Activated T-helper 1 cell treated with anti-CD3 and anti-CD28 coated beads, Interleukin-12 subunit alpha, Interleukin-12 subunit beta, Interleukin-2, Interleukin-4 antibody, amounts not matched to agents 30 ng/mL and 10 ng/mL and 1 ng/mL, durations not matched to agents 14 hours and 24 hours and 36 hours (primary cell): ENCODE data around the gene CPAMD8. TPM values are rescaled to one million over a fixed set of nuclear protein-coding genes. Genes with fewer than 3 reads are reported as not detected.

ENCODE experiments used
- DNase-seq: peaks from one replicate; pipeline ENCODE4 v3.0.0; 2021; ENCODE audit warnings: low spot score
- H3K27ac Mint-ChIP-seq: one replicate; pipeline ENCODE4 v1.8.0; 2021; ENCODE audit warnings: mild to moderate bottlenecking, mixed read lengths
- H3K27me3 Mint-ChIP-seq: one replicate; pipeline ENCODE4 v1.8.0; 2022; ENCODE audit warnings: mild to moderate bottlenecking, moderate library complexity, mixed read lengths; ENCODE audit not compliant: insufficient read depth
- H3K36me3 Mint-ChIP-seq: one replicate; pipeline ENCODE4 v1.8.0; 2021; ENCODE audit warnings: low read depth, mixed read lengths
- H3K4me1 Mint-ChIP-seq: one replicate; pipeline ENCODE4 v1.8.0; 2021; ENCODE audit warnings: low read depth, mixed read lengths
- H3K4me3 Mint-ChIP-seq: one replicate; pipeline ENCODE4 v1.8.0; 2021; ENCODE audit warnings: mild to moderate bottlenecking, moderate library complexity, mixed read lengths
- H3K9me3 Mint-ChIP-seq: one replicate; pipeline ENCODE4 v1.8.0; 2021; ENCODE audit warnings: mixed read lengths
- intact Hi-C: fragments of 100-400 bp; cut with micrococcal nuclease; formaldehyde crosslinking; loops from one replicate; pipeline ENCODE4 v1.15.1; 2024
- total RNA-seq: library from RNA; stranded (reverse); gene quantifications from 2 replicates; pipeline ENCODE4 v1.2.3, GENCODE V29; 2022

Gene CPAMD8
- total RNA-seq, 1 donor from 2014 or later, result 0.18 TPM

GRCh38 chr19:16897029-16897855 lies 129.4 kb downstream of the CPAMD8 start:
- peak; percentile 55 for DNase-seq
- intact Hi-C loops, result loop anchor here (1.0 to 5.0 kb wide), 3 partner anchors 68 to 270 kb away; partner anchors contain the start of genes MED26 and SIN3B
- no peaks in the 10 kb centered on the region for H3K36me3 Mint-ChIP-seq
- peaks cover 23% of the 10 kb centered on the region for H3K27me3 Mint-ChIP-seq
- peak overlapping the region; percentile 55 for H3K27ac Mint-ChIP-seq
- H3K4me3 Mint-ChIP-seq, result peak overlapping the region; percentile 73
- H3K4me1 Mint-ChIP-seq, result peaks cover 17% of the 10 kb centered on the region
- H3K9me3 Mint-ChIP-seq, result no peaks in the 10 kb centered on the region

GRCh38 chr19:16896146-16897028 lies 130.2 kb downstream of the CPAMD8 start:
- peaks cover 17% of the 10 kb centered on the region for H3K4me1 Mint-ChIP-seq
- peaks cover 21% of the 10 kb centered on the region for H3K27me3 Mint-ChIP-seq
- H3K9me3 Mint-ChIP-seq, result no peaks in the 10 kb centered on the region
- H3K4me3 Mint-ChIP-seq, result peak overlapping the region; percentile 64
- H3K36me3 Mint-ChIP-seq, result no peaks in the 10 kb centered on the region
- DNase-seq, result no peak
- intact Hi-C loops, result loop anchor here (1.0 to 5.0 kb wide), 3 partner anchors 67 to 269 kb away; partner anchors contain the start of genes MED26 and SIN3B
- peak overlapping the region; percentile 55 for H3K27ac Mint-ChIP-seq

GRCh38 chr19:16895467-16896145 lies 131.0 kb downstream of the CPAMD8 start:
- H3K36me3 Mint-ChIP-seq, result no peaks in the 10 kb centered on the region
- peaks cover 21% of the 10 kb centered on the region for H3K27me3 Mint-ChIP-seq
- intact Hi-C loops, result loop anchor here (5.0 kb wide), 1 partner anchor 268 kb away; the partner anchor contains the start of gene MED26
- DNase-seq, result no peak
- peak overlapping the region; percentile 1 for H3K27ac Mint-ChIP-seq
- no peaks in the 10 kb centered on the region for H3K9me3 Mint-ChIP-seq
- H3K4me1 Mint-ChIP-seq, result peaks cover 17% of the 10 kb centered on the region
- peak overlapping the region; percentile 49 for H3K4me3 Mint-ChIP-seq

GRCh38 chr19:16894080-16894479 lies 132.5 kb downstream of the CPAMD8 start:
- intact Hi-C loops, result no loop called here

GRCh38 chr19:16893686-16893989 lies 133.0 kb downstream of the CPAMD8 start:
- no peaks in the 10 kb centered on the region for H3K36me3 Mint-ChIP-seq
- intact Hi-C loops, result no loop called here
- no peaks in the 10 kb centered on the region for H3K9me3 Mint-ChIP-seq
- H3K27me3 Mint-ChIP-seq, result peaks cover 19% of the 10 kb centered on the region
- no peak overlapping the region for H3K27ac Mint-ChIP-seq
- H3K4me1 Mint-ChIP-seq, result peaks cover 6% of the 10 kb centered on the region
- H3K4me3 Mint-ChIP-seq, result no peak overlapping the region
- DNase-seq, result no peak

More at GRCh38 chr19:16894080-16894479, 132.5 kb downstream of the CPAMD8 start:
- Mint-ChIP-seq H3K27ac (no peak overlapping the region), H3K27me3 (peaks cover 21% of the 10 kb centered on the region), H3K36me3 (no peaks in the 10 kb centered on the region), H3K4me3 (no peak overlapping the region), H3K9me3 (no peaks in the 10 kb centered on the region), H3K4me1 (peaks cover 9% of the 10 kb centered on the region)
- DNase-seq, result no peak

GRCh38 chr19:16892868-16893685 lies 133.5 kb downstream of the CPAMD8 start:
- no peak for DNase-seq
- peaks cover under 1% of the 10 kb centered on the region for H3K4me1 Mint-ChIP-seq
- H3K9me3 Mint-ChIP-seq, result no peaks in the 10 kb centered on the region
- no peak overlapping the region for H3K27ac Mint-ChIP-seq
- H3K4me3 Mint-ChIP-seq, result no peak overlapping the region
- H3K36me3 Mint-ChIP-seq, result no peaks in the 10 kb centered on the region
- peaks cover 15% of the 10 kb centered on the region for H3K27me3 Mint-ChIP-seq
- intact Hi-C loops, result no loop called here

GRCh38 chr19:16892436-16892835 lies 134.2 kb downstream of the CPAMD8 start:
- H3K27ac Mint-ChIP-seq, result no peak overlapping the region
- intact Hi-C loops, result no loop called here
- no peak overlapping the region for H3K4me3 Mint-ChIP-seq
- DNase-seq, result no peak
- no peaks in the 10 kb centered on the region for H3K9me3 Mint-ChIP-seq
- no peaks in the 10 kb centered on the region for H3K36me3 Mint-ChIP-seq
- no peaks in the 10 kb centered on the region for H3K4me1 Mint-ChIP-seq
- peaks cover 15% of the 10 kb centered on the region for H3K27me3 Mint-ChIP-seq

GRCh38 chr19:16891696-16892382 lies 134.8 kb downstream of the CPAMD8 start:
- Mint-ChIP-seq H3K4me3 (no peak overlapping the region), H3K27ac (no peak overlapping the region), H3K4me1 (no peaks in the 10 kb centered on the region), H3K27me3 (peaks cover 13% of the 10 kb centered on the region), H3K9me3 (no peaks in the 10 kb centered on the region), H3K36me3 (no peaks in the 10 kb centered on the region)
- intact Hi-C loops, result no loop called here
- no peak for DNase-seq

- DNase-seq, result no peak
- no peaks in the 10 kb centered on the region for H3K36me3 Mint-ChIP-seq
- no peaks in the 10 kb centered on the region for H3K9me3 Mint-ChIP-seq
- H3K27ac Mint-ChIP-seq, result no peak overlapping the region
- peaks cover 11% of the 10 kb centered on the region for H3K27me3 Mint-ChIP-seq
- H3K4me3 Mint-ChIP-seq, result no peak overlapping the region
- H3K4me1 Mint-ChIP-seq, result no peaks in the 10 kb centered on the region
- intact Hi-C loops, result no loop called here
Observed at GRCh38 chr19:16890461-16891184, 136.0 kb downstream of the CPAMD8 start.

GRCh38 chr19:16889883-16890460 lies 136.6 kb downstream of the CPAMD8 start:
- Mint-ChIP-seq H3K27me3 (peaks cover 6% of the 10 kb centered on the region), H3K27ac (no peak overlapping the region), H3K4me3 (no peak overlapping the region), H3K4me1 (no peaks in the 10 kb centered on the region), H3K36me3 (no peaks in the 10 kb centered on the region), H3K9me3 (no peaks in the 10 kb centered on the region)
- intact Hi-C loops, result no loop called here
- DNase-seq, result no peak

GRCh38 chr19:16889366-16889882 lies 137.2 kb downstream of the CPAMD8 start:
- Mint-ChIP-seq H3K4me1 (no peaks in the 10 kb centered on the region), H3K9me3 (no peaks in the 10 kb centered on the region), H3K27me3 (peaks cover 1% of the 10 kb centered on the region), H3K36me3 (no peaks in the 10 kb centered on the region), H3K4me3 (no peak overlapping the region), H3K27ac (no peak overlapping the region)
- no peak for DNase-seq
- intact Hi-C loops, result no loop called here
